PC-3 (cell line): ENCODE measurements around the gene ATP8A2. TPM values are rescaled to one million over a fixed set of nuclear protein-coding genes. Genes with fewer than 3 reads are reported as not detected.

Experiments
- ATAC-seq: fragments of 200-7000 bp; cut with Tn5 transposase; 2 replicates; pipeline ENCODE4 v1.9.1; 2020; ENCODE audit warnings: mild to moderate bottlenecking, moderate library complexity
- BruUV-seq: library from RNA; stranded (reverse); fragments of 400-500 nt; replicated peaks from 2 replicates; lab custom pipeline; 2021; lab: Mats Ljungman, UMichigan
- CTCF ChIA-PET: fragments of 300-600 bp; sonication (Branson Sonifier 250); formaldehyde crosslinking; loops from one replicate; lab custom pipeline; 2022; ENCODE audit warnings: antibody characterized with exemption; lab: Charles Lee
- POLR2A ChIA-PET: fragments of 300-600 bp; sonication (Branson Sonifier 250); formaldehyde crosslinking; loops from one replicate; lab custom pipeline; 2022; ENCODE audit warnings: antibody characterized with exemption; ENCODE audit not compliant: unreplicated experiment; lab: Charles Lee
- DNase-seq: peaks from one replicate; pipeline ENCODE4 v3.0.0-alpha.2; 2015
- H2AFZ ChIP-seq: fragments of 300-600 bp; sonication (generic); 2 replicates; pipeline ENCODE4 v1.6.0; 2016; ENCODE audit warnings: antibody characterized with exemption, low read length
- H3F3A ChIP-seq: fragments of 300-600 bp; sonication (generic); one replicate; pipeline ENCODE4 v1.6.0; 2017; ENCODE audit warnings: antibody characterized with exemption, low read length, control low read depth, mild to moderate bottlenecking; ENCODE audit not compliant: unreplicated experiment
- H3K27ac ChIP-seq: fragments of 300-600 bp; sonication (generic); 2 replicates; pipeline ENCODE4 v1.5.1; 2016; ENCODE audit warnings: mild to moderate bottlenecking, low read length
- H3K27me3 ChIP-seq: fragments of 300-600 bp; sonication (generic); 2 replicates; pipeline ENCODE4 v1.6.1; 2016; ENCODE audit warnings: low read length, mixed read lengths
- H3K36me3 ChIP-seq: fragments of 300-600 bp; sonication (generic); 2 replicates; pipeline ENCODE4 v1.6.1; 2016; ENCODE audit warnings: low read depth, mixed run types, low read length, mixed read lengths
- H3K4me1 ChIP-seq: fragments of 300-600 bp; sonication (generic); 2 replicates; pipeline ENCODE4 v1.5.1; 2016; ENCODE audit warnings: low read length; ENCODE audit not compliant: insufficient read depth
- H3K4me2 ChIP-seq: fragments of 300-600 bp; sonication (generic); 2 replicates; pipeline ENCODE4 v1.6.0; 2016; ENCODE audit warnings: low read length
- H3K4me3 ChIP-seq: fragments of 300-600 bp; sonication (generic); 2 replicates; pipeline ENCODE4 v1.5.1; 2016; ENCODE audit warnings: mild to moderate bottlenecking, low read length, mixed read lengths
- H3K79me2 ChIP-seq: fragments of 300-600 bp; sonication (generic); 2 replicates; pipeline ENCODE4 v1.6.1; 2017; ENCODE audit warnings: low read length, mixed read lengths
- H3K9ac ChIP-seq: fragments of 300-600 bp; sonication (generic); 2 replicates; pipeline ENCODE4 v1.6.0; 2016; ENCODE audit warnings: mild to moderate bottlenecking, low read length
- H3K9me2 ChIP-seq: fragments of 300-600 bp; sonication (generic); replicated peaks from 2 replicates; pipeline ENCODE4 v1.6.1; 2016; ENCODE audit warnings: mixed run types, low read length, mixed read lengths
- H3K9me3 ChIP-seq: fragments of 300-600 bp; sonication (generic); 2 replicates; pipeline ENCODE4 v1.6.1; 2016; ENCODE audit warnings: low read length, mixed read lengths
- H4K20me1 ChIP-seq: fragments of 300-600 bp; sonication (generic); 2 replicates; pipeline ENCODE4 v1.6.1; 2016; ENCODE audit warnings: low read length, mixed read lengths
- EZH2 ChIP-seq: fragments of 300-600 bp; sonication (generic); IDR thresholded peaks from one replicate; pipeline ENCODE4 v1.6.1; 2017; ENCODE audit warnings: antibody characterized with exemption, mild to moderate bottlenecking, low read length; ENCODE audit not compliant: unreplicated experiment
- EZH2phosphoT487 ChIP-seq: fragments of 300-600 bp; sonication (generic); IDR thresholded peaks from 2 replicates; pipeline ENCODE4 v1.6.1; 2018; ENCODE audit warnings: mild to moderate bottlenecking, antibody characterized with exemption, low read length, borderline replicate concordance
- intact Hi-C: fragments of 100-400 bp; cut with micrococcal nuclease; formaldehyde crosslinking; loops from 2 replicates; pipeline ENCODE4 v1.9.0; 2023
- total RNA-seq: library from RNA; depleted of rRNA; stranded (reverse); fragments of >200 nt; gene quantifications from 2 replicates; pipeline ENCODE4 v1.2.3, GENCODE V29; 2014
- TF ChIP-seq, protein P1 (sequence below): fragments of 300-600 bp; sonication (generic); conservative IDR thresholded peaks from 2 replicates; pipeline ENCODE4 v1.5.1; 2017; ENCODE audit warnings: antibody characterized with exemption, low read depth, mild to moderate bottlenecking, low read length

ATP8A2 gene
- total RNA-seq, 1 experiment from 2014 or later, result 0.04 TPM

DNA sequence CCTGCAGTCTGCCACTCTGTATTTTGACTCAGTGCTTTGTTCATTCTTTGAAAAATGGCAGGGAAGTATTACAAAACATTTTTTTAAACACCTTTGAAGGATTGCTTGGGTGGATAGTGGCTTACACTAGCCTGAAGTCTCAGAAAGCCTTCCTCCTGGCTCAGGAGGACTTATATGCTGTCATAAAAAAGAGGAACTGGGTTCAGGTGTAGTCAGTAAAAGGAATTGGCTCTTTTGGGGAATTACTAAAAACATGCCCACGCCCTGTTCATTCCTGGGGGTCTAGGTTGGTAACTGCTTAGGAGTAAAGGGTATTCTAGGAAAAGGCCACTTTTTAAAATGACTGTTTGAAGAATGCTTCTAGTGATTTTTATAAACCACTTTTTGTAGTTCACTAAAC, 493.2 kb downstream of the ATP8A2 start:
- Histone ChIP-seq H3K9me3 (no peaks in the 10 kb centered on the region), H3K4me3 (no peak overlapping the region), H3K79me2 (no peaks in the 10 kb centered on the region), H3K36me3 (no peaks in the 10 kb centered on the region), H3K27ac (no peak overlapping the region), H3K9ac (no peak overlapping the region), H3K9me2 (no peaks in the 10 kb centered on the region), H3K4me2 (no peak overlapping the region), H3F3A (peaks cover 10% of the 10 kb centered on the region), H4K20me1 (no peaks in the 10 kb centered on the region), H3K4me1 (peaks cover 28% of the 10 kb centered on the region), H2AFZ (no peak overlapping the region), H3K27me3 (no peaks in the 10 kb centered on the region)
- ChIA-PET CTCF (no interaction called here), POLR2A (no interaction called here)
- ATAC-seq (no peak), DNase-seq (no peak)
- no peak for TF ChIP-seq EZH2phosphoT487
- TF ChIP-seq EZH2, result no peak
- TF ChIP-seq, protein P1, sequence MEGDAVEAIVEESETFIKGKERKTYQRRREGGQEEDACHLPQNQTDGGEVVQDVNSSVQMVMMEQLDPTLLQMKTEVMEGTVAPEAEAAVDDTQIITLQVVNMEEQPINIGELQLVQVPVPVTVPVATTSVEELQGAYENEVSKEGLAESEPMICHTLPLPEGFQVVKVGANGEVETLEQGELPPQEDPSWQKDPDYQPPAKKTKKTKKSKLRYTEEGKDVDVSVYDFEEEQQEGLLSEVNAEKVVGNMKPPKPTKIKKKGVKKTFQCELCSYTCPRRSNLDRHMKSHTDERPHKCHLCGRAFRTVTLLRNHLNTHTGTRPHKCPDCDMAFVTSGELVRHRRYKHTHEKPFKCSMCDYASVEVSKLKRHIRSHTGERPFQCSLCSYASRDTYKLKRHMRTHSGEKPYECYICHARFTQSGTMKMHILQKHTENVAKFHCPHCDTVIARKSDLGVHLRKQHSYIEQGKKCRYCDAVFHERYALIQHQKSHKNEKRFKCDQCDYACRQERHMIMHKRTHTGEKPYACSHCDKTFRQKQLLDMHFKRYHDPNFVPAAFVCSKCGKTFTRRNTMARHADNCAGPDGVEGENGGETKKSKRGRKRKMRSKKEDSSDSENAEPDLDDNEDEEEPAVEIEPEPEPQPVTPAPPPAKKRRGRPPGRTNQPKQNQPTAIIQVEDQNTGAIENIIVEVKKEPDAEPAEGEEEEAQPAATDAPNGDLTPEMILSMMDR, result no peak
- BruUV-seq, result no TSS peak
- intact Hi-C loops, result loop anchor here (5.0 kb wide), 1 partner anchor 37 kb away; no protein-coding TSS in a partner anchor

DNA sequence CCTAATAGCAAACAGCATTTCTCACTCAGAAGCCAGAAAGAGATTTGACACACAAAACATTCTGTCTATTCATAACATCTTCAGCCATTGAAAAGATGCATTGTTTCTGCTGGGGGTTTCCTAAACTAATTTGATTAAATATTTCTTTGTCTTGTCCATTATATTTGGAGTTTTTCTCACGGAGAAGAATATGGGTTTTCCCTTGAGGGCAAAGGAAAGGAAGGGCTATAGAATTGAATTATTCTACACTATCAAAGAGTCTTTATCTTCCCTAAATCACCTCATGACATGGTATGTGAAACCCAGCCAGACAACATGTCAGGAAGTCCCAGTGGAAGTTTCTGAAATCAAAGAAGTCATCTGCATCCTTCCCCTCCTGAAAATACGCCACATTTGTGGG, 493.6 kb downstream of the ATP8A2 start:
- Histone ChIP-seq H4K20me1 (no peaks in the 10 kb centered on the region), H3K4me2 (no peak overlapping the region), H3K27me3 (no peaks in the 10 kb centered on the region), H3F3A (peaks cover 9% of the 10 kb centered on the region), H3K9me3 (no peaks in the 10 kb centered on the region), H3K4me3 (no peak overlapping the region), H3K36me3 (no peaks in the 10 kb centered on the region), H3K4me1 (peaks cover 24% of the 10 kb centered on the region), H3K9me2 (no peaks in the 10 kb centered on the region), H3K27ac (no peak overlapping the region), H3K79me2 (no peaks in the 10 kb centered on the region), H2AFZ (no peak overlapping the region), H3K9ac (no peak overlapping the region)
- ATAC-seq (no peak), DNase-seq (no peak)
- ChIA-PET CTCF (no interaction called here), POLR2A (no interaction called here)
- TF ChIP-seq EZH2phosphoT487 (no peak), EZH2 (no peak)
- TF ChIP-seq, protein P1, result no peak
- BruUV-seq, result no TSS peak
- intact Hi-C loops, result no loop called here

DNA sequence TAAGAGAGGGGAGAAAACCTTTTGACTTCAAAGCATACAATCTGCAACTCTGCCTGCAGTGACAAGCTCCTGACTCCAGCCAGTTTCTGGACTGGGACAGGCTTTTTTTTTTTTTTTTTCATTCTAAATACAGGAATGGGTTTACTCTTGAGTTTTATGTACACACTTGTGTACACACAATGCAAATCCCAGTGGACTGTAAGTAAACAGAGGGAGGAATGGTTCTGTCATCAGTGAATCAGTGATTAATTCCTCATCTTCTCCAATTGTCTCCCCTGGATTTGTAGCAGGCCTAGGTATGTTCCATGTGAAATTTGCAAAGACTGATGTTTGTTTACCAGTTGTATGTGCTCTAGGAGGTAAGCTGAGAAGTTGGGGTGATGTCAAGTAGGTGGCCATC, 495.3 kb downstream of the ATP8A2 start:
- no peak overlapping the region for H2AFZ ChIP-seq
- no peaks in the 10 kb centered on the region for H3K79me2 ChIP-seq
- ChIA-PET POLR2A (no interaction called here), CTCF (no interaction called here)
- H3K9me3 ChIP-seq, result no peaks in the 10 kb centered on the region
- no peaks in the 10 kb centered on the region for H3K9me2 ChIP-seq
- no peaks in the 10 kb centered on the region for H3K27me3 ChIP-seq
- no peaks in the 10 kb centered on the region for H3K36me3 ChIP-seq
- no peaks in the 10 kb centered on the region for H3F3A ChIP-seq
- H3K9ac ChIP-seq, result no peak overlapping the region
- H3K4me2 ChIP-seq, result no peak overlapping the region
- peaks cover 8% of the 10 kb centered on the region for H3K4me1 ChIP-seq
- no peaks in the 10 kb centered on the region for H4K20me1 ChIP-seq
- peak; percentile 60 for ATAC-seq
- no peak overlapping the region for H3K4me3 ChIP-seq
- H3K27ac ChIP-seq, result no peak overlapping the region
- intact Hi-C loops, result no loop called here
- peak; percentile 31 for DNase-seq
- BruUV-seq, result no TSS peak
- TF ChIP-seq EZH2phosphoT487 (no peak), EZH2 (no peak)
- TF ChIP-seq, protein P1, result no peak
